T-cell (primary cell): ENCODE measurements around the gene TAOK1. TPM values are rescaled to one million over a fixed set of nuclear protein-coding genes. Genes with fewer than 3 reads are reported as not detected.

Experiments used
- ATAC-seq, 4 experiments: fragments of 200-7000 bp in 3 of 4; fragments of 150-1000 bp in 1 of 4; cut with Tn5 transposase; replicated peaks in 1 of 4; 1 replicate in 3 of 4; 2 replicates in 1 of 4; pipeline ENCODE4 v1.10.0; 2021; ENCODE audit warnings: moderate library complexity in 3 of 4, mild to moderate bottlenecking in 2 of 4, moderate number of reproducible peaks in 1 of 4
- CTCF ChIA-PET, 2 donors: fragments of 300-600 bp; sonication (Branson Sonifier 250); formaldehyde crosslinking; loops; one replicate each; lab custom pipeline; 2022; ENCODE audit warnings: antibody characterized with exemption in 2 of 2; lab: Charles Lee
- POLR2A ChIA-PET, 2 donors: fragments of 300-600 bp; sonication (Branson Sonifier 250); formaldehyde crosslinking; loops; one replicate each; lab custom pipeline; 2022; ENCODE audit warnings: antibody characterized with exemption in 2 of 2; lab: Charles Lee
- DNase-seq, 35 experiments: peaks; one replicate each; pipeline versions ENCODE4 v3.0.0 to v3.0.0-alpha.2; 2013 to 2023
- H3K27ac ChIP-seq: one replicate; pipeline ENCODE4 v1.5.1; 2013; ENCODE audit warnings: low read length
- H3K27me3 ChIP-seq, 2 experiments: replicated peaks in 1 of 2; 1 replicate in 1 of 2; 2 replicates in 1 of 2; pipeline versions ENCODE4 v1.6.1 to v1.7.0; 2013; ENCODE audit warnings: low read length in 1 of 2, mixed read lengths in 1 of 2; ENCODE audit not compliant: control insufficient read depth in 2 of 2, insufficient read depth in 2 of 2; ENCODE audit errors: extremely low read depth in 1 of 2
- H3K36me3 ChIP-seq, 2 donors: 1 replicate in 1 of 2; 2 replicates in 1 of 2; pipeline versions ENCODE4 v1.6.1 to v1.7.0; 2013; ENCODE audit warnings: low read length in 1 of 2; ENCODE audit not compliant: control insufficient read depth in 2 of 2, insufficient read depth in 1 of 2; ENCODE audit errors: extremely low read depth in 1 of 2
- H3K4me1 ChIP-seq, 2 experiments: 1 replicate in 1 of 2; 2 replicates in 1 of 2; pipeline versions ENCODE4 v1.6.1 to v1.7.0; 2013; ENCODE audit warnings: low read length in 2 of 2, mixed read lengths in 1 of 2; ENCODE audit not compliant: insufficient read depth in 2 of 2, control insufficient read depth in 1 of 2; ENCODE audit errors: extremely low read depth in 1 of 2
- H3K4me3 ChIP-seq, 2 donors: 1 replicate in 1 of 2; 2 replicates in 1 of 2; pipeline versions ENCODE4 v1.5.1 to v1.7.0; 2013; ENCODE audit warnings: mild to moderate bottlenecking in 2 of 2, low read length in 1 of 2, moderate library complexity in 1 of 2; ENCODE audit not compliant: control insufficient read depth in 1 of 2; ENCODE audit errors: extremely low read depth in 1 of 2
- H3K9me3 ChIP-seq: 2 replicates; pipeline ENCODE4 v1.7.0; 2013
- H3K27ac Mint-ChIP-seq, 2 donors: one replicate each; pipeline ENCODE4 v1.8.0; 2020 to 2021; ENCODE audit warnings: mild to moderate bottlenecking in 2 of 2, mixed read lengths in 2 of 2
- H3K27me3 Mint-ChIP-seq, 2 donors: one replicate each; pipeline ENCODE4 v1.8.0; 2021 to 2022; ENCODE audit warnings: mixed read lengths in 2 of 2
- H3K36me3 Mint-ChIP-seq: one replicate; pipeline ENCODE4 v1.8.0; 2021; ENCODE audit warnings: mixed read lengths
- H3K4me1 Mint-ChIP-seq, 3 donors: one replicate each; pipeline ENCODE4 v1.8.0; 2020 to 2022; ENCODE audit warnings: mixed read lengths in 3 of 3, mild to moderate bottlenecking in 1 of 3
- H3K4me3 Mint-ChIP-seq, 3 donors: one replicate each; pipeline ENCODE4 v1.8.0; 2020 to 2022; ENCODE audit warnings: mild to moderate bottlenecking in 3 of 3, mixed read lengths in 3 of 3, moderate library complexity in 3 of 3
- H3K9me3 Mint-ChIP-seq, 3 donors: one replicate each; pipeline ENCODE4 v1.8.0; 2020 to 2022; ENCODE audit warnings: mixed read lengths in 3 of 3
- WGBS: methylation state at CpG from one replicate; pipeline ENCODE4 v1.1.5; 2013; ENCODE audit warnings: missing lambda C conversion rate; ENCODE audit not compliant: insufficient coverage; 5-methylcytosine and 5-hydroxymethylcytosine counted together
- total RNA-seq, 35 experiments: library from RNA in 6 of 35; stranded (reverse) in 6 of 35; fragments of 120-200 nt in 1 of 35; gene quantifications; one replicate each; pipeline versions ENCODE4 v1.2.1 to v1.2.4 and lab custom pipeline; 2013 to 2026

TAOK1 gene
- total RNA-seq, 5 donors from 2014 or later (not counting 1 experiment from before 2014, with no cell fraction given), result 57.7 to 63.4 (median 61.7) TPM

GRCh38 chr17:29559640-29560039 is 169.5 kb downstream of the TAOK1 start:
- Mint-ChIP-seq H3K4me1 (peaks cover 10 to 50% (median 35%) of the 10 kb centered on the region in 3 donors), H3K9me3 (no peaks in the 10 kb centered on the region), H3K4me3 (no peak overlapping the region), H3K27ac (no peak overlapping the region), H3K36me3 (peaks cover 5% of the 10 kb centered on the region), H3K27me3 (no peaks in the 10 kb centered on the region)
- DNase-seq, result no peak
- no peaks in the 10 kb centered on the region for H3K9me3 ChIP-seq
- no peaks in the 10 kb centered on the region for H3K27me3 ChIP-seq
- CTCF ChIA-PET, result interaction anchor here in 1 of 2 donors (0.5 kb wide), 1 partner anchor 372 kb away, joined by 4 read pairs; no protein-coding TSS in a partner anchor
- POLR2A ChIA-PET, result no interaction called here
- no peak overlapping the region for H3K27ac ChIP-seq
- H3K4me3 ChIP-seq, result no peak overlapping the region
- no peak for ATAC-seq
- H3K4me1 ChIP-seq, result peaks cover 0 to 35% of the 10 kb centered on the region in 2 experiments
- no CpG with 5 or more reads among the region's 2 CpGs for WGBS
- H3K36me3 ChIP-seq, result peaks cover 0 to 17% of the 10 kb centered on the region in 2 donors

GRCh38 chr17:29560316-29560715 is 170.2 kb downstream of the TAOK1 start:
- Mint-ChIP-seq H3K27me3 (no peaks in the 10 kb centered on the region), H3K36me3 (peaks cover 5% of the 10 kb centered on the region), H3K4me3 (no peak overlapping the region), H3K4me1 (peaks cover 10 to 55% (median 39%) of the 10 kb centered on the region in 3 donors), H3K9me3 (no peaks in the 10 kb centered on the region), H3K27ac (peak overlapping the region in 1 of 2 donors; percentile 28)
- ChIA-PET POLR2A (no interaction called here), CTCF (no interaction called here)
- H3K4me1 ChIP-seq, result peaks cover 0 to 42% of the 10 kb centered on the region in 2 experiments
- WGBS, result no CpG with 5 or more reads among the region's 6 CpGs
- ATAC-seq (no peak), DNase-seq (no peak)
- peaks cover 0 to 17% of the 10 kb centered on the region in 2 donors for H3K36me3 ChIP-seq
- no peak overlapping the region for H3K4me3 ChIP-seq
- no peaks in the 10 kb centered on the region for H3K27me3 ChIP-seq
- no peaks in the 10 kb centered on the region for H3K9me3 ChIP-seq
- no peak overlapping the region for H3K27ac ChIP-seq

GRCh38 chr17:29561554-29562517 is 171.7 kb downstream of the TAOK1 start:
- Histone ChIP-seq H3K36me3 (peaks cover 0 to 17% of the 10 kb centered on the region in 2 donors), H3K4me1 (peaks cover 3 to 53% of the 10 kb centered on the region in 2 experiments), H3K27me3 (no peaks in the 10 kb centered on the region), H3K4me3 (no peak overlapping the region), H3K9me3 (no peaks in the 10 kb centered on the region), H3K27ac (peak overlapping the region; percentile 48)
- ATAC-seq, result no peak
- Mint-ChIP-seq H3K36me3 (peaks cover 5% of the 10 kb centered on the region), H3K9me3 (no peaks in the 10 kb centered on the region), H3K27me3 (no peaks in the 10 kb centered on the region), H3K4me1 (peaks cover 17 to 63% (median 46%) of the 10 kb centered on the region in 3 donors), H3K27ac (peak overlapping the region; percentile 62 to 79), H3K4me3 (peak overlapping the region in 1 of 3 donors; percentile 9)
- CTCF ChIA-PET, result no interaction called here
- peak in 1 of 35 experiments; percentile 38 for DNase-seq
- POLR2A ChIA-PET, result no interaction called here
- WGBS, result 75% methylated on average over 13 of the region's 17 CpGs

- no peak overlapping the region for H3K4me3 Mint-ChIP-seq
- H3K4me1 ChIP-seq, result peaks cover 6 to 52% of the 10 kb centered on the region in 2 experiments
- ChIA-PET CTCF (interaction anchor here in 1 of 2 donors (0.6 kb wide), 1 partner anchor 8 kb away, joined by 3 read pairs; no protein-coding TSS in a partner anchor), POLR2A (no interaction called here)
- ATAC-seq (no peak), DNase-seq (no peak)
- WGBS, result 92% methylated on average over 17 of the region's 18 CpGs
- H3K36me3 ChIP-seq, result peaks cover 0 to 17% of the 10 kb centered on the region in 2 donors
- peaks cover 5% of the 10 kb centered on the region for H3K36me3 Mint-ChIP-seq
- peaks cover 17 to 55% (median 39%) of the 10 kb centered on the region in 3 donors for H3K4me1 Mint-ChIP-seq
- no peaks in the 10 kb centered on the region for H3K9me3 ChIP-seq
- H3K27me3 ChIP-seq, result no peaks in the 10 kb centered on the region
- no peaks in the 10 kb centered on the region for H3K27me3 Mint-ChIP-seq
- no peaks in the 10 kb centered on the region for H3K9me3 Mint-ChIP-seq
- no peak overlapping the region for H3K27ac ChIP-seq
- H3K4me3 ChIP-seq, result no peak overlapping the region
- H3K27ac Mint-ChIP-seq, result peak overlapping the region; percentile 62 to 79
Observed at GRCh38 chr17:29562615-29563014, 172.5 kb downstream of the TAOK1 start.

GRCh38 chr17:29563816-29564215 is 173.7 kb downstream of the TAOK1 start:
- Mint-ChIP-seq H3K9me3 (no peaks in the 10 kb centered on the region), H3K4me1 (peaks cover 18 to 51% (median 36%) of the 10 kb centered on the region in 3 donors)

More at GRCh38 chr17:29563816-29564215, 173.7 kb downstream of the TAOK1 start:
- no peak overlapping the region for H3K4me3 ChIP-seq
- no peaks in the 10 kb centered on the region for H3K27me3 ChIP-seq
- peaks cover 8 to 60% of the 10 kb centered on the region in 2 experiments for H3K4me1 ChIP-seq
- Mint-ChIP-seq H3K4me3 (peak overlapping the region in 2 of 3 donors; percentile 9 to 49), H3K36me3 (peaks cover 5% of the 10 kb centered on the region), H3K27ac (peak overlapping the region; percentile 73 to 77), H3K27me3 (no peaks in the 10 kb centered on the region)
- H3K9me3 ChIP-seq, result no peaks in the 10 kb centered on the region
- H3K36me3 ChIP-seq, result peaks cover 0 to 17% of the 10 kb centered on the region in 2 donors
- POLR2A ChIA-PET, result interaction anchor here in 1 of 2 donors (0.6 kb wide), 1 partner anchor 55 kb away, joined by 5 read pairs; no protein-coding TSS in a partner anchor
- no peak for DNase-seq
- no peak for ATAC-seq
- peak overlapping the region; percentile 32 for H3K27ac ChIP-seq
- no CpG with 5 or more reads among the region's 3 CpGs for WGBS
- CTCF ChIA-PET, result interaction anchor here in 1 of 2 donors (0.6 kb wide), 1 partner anchor 61 kb away, joined by 3 read pairs; no protein-coding TSS in a partner anchor
